NCI-H69 (cell line): ENCODE data around the gene TMEM255B.
A peak's percentile ranks its signal among the peaks of the same experiment; 100 is the strongest.

Experiments used
- DNase-seq: peaks from one replicate; lab custom pipeline; 2025; lab: John Stamatoyannopoulos, UW

The TMEM255B gene

DNA sequence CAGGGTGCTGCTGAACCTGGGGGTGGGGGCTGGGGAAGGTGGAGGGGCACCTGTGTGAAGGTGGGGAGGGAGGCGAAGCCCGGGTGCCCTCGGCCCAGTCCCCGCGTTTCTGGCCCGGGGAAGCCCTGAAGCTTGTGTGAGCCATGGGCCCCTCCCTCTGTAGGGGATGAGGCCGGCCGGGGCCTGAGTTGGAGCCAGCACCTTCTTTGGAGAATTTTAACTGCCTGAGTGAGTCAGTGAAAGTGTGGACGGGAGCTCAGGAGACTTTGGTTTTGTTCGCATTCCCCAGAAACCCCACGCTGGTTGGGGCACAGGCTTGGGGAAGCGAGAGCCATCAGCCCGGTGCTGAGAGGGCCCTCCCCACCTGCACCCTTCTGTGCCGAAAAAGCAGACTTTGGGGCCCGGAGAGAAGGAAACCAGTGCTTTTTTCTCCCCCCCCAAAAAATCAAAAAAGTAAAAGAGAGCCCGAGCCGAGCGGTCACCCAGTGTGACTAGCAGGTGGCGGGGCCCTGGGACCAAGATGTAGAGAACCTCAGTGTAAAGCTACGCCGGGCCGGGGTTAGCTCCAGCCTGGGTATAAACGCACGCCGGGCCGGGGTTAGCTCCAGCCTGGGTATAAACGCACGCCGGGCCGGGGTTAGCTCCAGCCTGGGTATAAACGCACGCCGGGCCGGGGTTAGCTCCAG is 45.1 kb downstream of the TMEM255B start:
- DNase-seq: no peak

DNA sequence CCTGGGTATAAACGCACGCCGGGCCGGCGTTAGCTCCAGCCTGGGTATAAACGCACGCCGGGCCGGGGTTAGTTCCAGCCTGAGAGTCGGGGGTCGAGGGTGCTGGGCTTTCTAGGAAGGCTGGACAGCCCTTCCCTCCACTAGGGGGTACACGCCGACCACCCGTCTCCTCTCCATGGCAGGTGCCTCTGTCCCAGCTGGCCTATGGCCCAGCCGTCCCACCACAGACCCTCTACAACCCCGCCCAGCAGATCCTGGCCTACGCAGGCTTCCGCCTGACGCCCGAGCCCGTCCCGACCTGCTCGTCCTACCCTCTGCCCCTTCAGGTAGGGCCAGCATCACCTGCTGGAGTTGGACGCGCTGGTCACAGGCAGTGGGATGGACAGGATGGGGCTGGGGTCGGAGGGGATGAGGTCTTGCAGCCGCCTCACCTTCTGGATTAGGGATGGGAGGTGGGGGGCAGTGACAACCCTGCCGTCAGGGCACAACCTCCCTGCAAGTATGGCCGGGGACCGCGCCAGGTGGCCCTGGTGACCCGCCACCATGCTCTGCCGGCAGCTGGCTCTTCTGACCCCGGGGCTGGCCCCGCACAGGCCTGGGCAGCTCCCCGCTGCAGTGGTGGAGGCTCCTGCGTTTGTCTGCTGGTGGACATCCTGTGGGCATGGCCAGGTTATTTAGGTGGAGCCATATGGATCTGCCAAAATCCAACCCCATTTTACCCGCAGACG is 45.8 kb downstream of the TMEM255B start:
- no peak for DNase-seq

DNA sequence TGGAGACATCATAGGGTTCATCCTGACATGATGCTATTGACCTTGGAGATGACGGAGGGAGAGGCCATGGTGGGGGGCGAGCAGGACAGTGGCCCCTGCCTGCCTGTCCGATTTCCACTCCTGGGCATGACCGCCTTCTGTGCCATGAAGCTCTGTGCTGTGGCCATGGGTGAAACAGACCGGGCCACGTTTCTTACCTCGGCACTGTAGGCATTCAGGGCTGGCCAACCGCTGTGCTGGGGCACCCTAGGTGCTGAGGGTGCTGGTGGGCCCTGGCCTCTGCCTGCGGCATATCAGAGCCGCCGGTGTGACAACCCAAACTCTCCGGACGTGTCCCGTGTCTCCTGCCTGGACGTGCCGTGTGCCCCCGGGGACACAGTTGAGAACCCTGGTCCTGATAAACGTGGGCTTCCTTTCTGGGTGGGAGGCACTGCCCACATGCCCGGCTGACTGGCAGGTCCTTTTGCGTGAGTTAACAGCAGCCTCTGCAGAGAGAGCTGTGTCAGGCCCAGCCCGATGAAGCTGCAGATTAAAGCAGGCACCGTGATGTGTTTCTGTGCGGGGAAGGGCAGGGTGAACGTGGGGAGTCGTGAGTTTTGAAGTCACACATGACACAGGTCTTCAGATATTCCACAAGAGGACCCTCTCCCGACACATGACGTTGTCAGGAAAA is 46.5 kb downstream of the TMEM255B start:
- DNase-seq: no peak

DNA sequence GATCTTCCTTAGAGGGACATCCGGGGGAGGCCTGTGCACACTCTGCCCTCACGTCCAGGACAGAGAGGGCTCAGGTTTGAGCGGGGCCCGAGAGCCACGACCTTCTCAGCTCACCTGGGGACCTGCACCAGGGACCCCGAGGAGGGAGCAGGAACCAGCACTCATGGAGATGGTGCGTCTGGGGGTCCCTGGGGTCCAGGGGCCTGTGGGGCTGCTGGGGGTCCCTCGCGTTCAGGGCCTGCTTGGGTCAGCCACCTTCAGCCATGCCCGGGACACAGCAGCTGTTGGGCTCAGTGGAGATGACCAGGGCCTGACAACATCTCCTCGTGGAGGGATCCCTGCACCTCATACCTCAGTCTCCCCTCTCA is 47.1 kb downstream of the TMEM255B start:
- DNase-seq: no peak

DNA sequence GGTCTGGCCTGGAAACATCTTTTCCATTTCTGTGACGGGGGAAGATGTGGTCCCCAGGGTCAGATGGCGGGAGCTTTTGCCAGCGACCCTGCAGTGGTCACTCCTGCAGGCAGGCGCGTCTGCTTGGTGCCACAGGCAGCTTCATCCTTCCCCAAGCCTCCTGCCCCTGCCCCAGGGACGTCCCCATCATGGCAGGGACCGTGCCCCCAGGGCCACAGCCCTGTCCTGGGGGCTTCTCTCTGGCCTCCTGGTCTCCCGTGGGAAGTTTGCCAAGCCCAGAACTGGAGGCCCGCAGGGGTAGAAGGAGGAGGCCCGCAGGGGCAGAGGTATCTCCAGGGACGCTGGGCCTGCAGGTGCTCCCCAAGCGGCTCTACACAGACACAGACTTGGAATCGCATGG is 47.5 kb downstream of the TMEM255B start:
- no peak for DNase-seq

DNA sequence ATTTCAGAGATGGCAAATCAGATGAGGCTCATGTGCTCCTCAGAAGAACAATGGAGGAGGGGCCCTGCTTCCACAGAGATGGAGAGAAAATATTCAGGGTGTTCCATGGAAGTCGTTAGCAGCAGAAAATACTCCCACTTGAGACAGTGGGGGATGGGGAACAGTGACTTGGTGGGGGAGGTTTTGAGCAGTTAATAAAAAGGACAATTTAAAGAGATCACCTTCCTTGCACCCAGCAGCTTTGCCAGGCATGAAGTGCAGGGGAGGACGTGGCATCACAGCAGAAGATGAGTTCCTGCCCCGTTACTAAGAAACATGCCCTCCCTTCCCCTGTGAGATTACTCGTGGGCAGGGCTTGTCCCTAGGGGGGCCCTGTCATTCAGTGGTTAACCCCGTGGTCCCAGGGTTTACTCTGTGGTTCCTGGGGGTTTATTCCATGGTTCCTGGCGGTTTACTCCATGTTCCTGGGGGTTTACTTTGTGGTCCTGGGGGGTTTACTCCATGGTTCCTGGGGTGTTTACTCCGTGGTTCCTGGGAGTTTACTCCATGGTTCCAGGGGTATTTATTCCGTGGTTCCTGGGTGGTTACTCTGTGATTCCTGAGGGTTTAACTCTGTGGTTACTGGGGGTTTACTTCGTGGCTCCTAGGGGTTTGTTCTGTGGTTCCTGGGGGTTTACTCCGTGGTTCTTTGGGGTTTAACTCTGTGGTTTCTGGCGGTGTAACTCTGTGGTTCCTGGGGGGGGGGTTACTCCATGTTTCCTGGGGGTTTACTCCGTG is 49.2 kb downstream of the TMEM255B start:
- no peak for DNase-seq

DNA sequence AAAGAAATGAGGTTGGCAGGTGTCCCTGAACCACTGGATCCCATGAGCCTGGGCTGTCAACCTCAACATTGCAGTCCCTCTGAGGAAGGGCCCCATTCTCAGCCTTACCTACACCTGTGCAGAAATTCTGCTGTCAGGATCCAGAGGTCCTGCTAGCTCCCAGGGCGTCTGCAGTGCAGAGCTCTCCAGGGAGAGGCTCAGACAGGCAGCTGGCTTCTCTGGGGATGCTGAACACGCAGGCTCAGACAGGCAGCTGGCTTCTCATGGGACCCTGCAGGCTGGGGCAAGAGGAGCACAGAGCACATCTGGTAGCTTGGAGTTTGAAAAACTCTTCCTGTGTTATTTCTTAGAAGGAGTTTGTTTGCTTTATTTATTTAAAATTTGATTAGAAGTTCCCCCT is 50.9 kb downstream of the TMEM255B start:
- DNase-seq: no peak

DNA sequence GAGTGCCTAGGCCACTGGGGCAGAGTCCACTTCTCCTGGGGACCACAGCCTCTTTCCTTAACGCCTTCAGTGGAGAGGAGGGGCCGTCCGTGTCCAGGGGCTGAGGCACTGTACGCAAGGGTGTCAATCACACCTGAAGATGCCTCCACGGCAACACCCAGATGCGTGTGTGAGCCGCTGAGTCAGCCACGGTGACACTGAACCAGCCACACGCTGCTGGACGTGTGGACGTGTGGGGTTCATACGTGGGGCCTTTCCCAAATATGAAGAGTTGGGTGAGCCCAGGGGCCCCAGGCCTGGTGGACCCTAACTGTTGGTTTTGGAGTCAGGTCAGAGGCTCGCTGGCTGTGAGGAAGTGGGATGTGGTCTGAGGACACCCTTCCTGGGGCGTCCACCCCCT is 51.6 kb downstream of the TMEM255B start:
- DNase-seq: no peak

DNA sequence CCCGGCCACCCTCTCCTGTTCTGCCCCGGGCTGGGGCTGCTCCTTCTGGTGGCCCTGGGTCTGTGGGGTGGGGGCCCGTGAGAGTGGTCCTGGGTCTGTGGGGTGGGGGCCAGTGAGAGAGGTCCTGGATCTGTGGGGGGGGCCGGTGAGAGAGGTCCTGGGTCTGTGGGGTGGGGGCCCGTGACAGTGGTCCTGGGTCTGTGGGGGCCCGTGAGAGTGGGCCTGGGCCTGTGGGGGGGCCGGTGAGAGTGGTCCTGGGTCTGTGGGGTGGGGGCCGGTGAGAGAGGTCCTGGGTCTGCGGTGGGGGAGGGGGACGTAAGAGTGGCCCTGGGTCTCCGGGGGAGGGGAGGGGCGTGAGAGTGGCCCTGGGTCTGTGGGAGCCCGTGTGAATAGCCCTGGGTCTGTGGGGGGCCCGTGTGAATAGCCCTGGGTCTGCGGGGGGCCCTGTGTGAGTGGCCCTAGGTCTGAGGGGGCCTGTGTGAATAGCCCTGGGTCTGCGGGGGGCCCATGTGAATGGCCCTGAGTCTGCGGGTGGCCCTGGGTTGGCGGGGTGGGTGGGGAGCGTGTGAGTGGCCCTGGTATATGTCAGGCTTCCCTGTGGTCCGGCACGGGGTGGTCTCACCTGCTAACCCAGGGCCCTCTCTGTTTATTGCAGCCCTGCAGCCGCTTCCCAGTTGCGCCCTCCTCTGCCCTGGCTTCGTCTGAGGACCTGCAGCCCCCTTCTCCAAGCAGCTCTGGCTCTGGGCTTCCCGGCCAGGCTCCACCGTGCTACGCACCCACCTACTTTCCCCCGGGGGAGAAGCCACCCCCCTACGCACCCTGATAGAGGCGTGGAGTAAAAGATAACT is 52.3 kb downstream of the TMEM255B start:
- no peak for DNase-seq

DNA sequence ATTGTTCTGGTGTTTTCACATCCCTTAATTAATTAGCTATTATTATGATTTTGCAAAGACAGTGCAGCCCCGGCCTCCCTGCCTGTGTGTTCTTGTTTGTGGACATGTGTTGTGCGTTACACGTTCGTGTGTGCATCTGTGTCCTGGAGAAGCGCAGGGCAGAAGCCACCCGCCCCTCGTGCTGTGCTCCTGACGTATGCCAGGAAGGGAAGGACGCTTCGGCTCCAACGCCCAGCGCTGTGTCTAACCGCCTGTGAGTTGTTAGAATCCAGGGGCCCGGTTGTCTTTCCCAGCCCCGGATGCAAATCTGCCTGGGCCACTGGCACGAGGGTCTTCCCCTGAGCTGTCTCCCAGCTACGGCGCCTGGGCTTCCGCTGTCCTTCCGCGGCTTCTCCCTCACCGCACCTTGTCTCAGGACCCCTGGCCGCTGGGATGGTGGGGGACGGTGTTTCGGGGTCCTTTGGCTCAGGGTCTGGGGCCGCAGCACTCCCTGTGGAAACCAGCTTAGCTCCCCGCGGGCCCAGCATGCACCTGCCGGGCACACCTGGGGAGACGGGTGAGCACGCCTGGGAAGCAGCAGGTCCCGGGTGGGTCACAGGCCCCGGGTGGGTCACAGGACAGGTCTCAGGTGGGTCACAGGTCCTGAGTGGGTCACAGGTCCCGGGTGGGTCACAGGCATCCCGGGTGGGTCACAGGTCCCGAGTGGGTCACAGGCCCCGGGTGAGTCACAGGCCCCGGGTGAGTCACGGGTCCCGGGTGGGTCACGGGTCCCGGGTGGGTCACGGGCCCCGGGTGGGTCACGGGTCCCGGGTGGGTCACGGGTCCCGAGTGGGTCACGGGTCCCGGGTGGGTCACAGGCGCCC is 53.4 kb downstream of the TMEM255B start:
- no peak for DNase-seq

DNA sequence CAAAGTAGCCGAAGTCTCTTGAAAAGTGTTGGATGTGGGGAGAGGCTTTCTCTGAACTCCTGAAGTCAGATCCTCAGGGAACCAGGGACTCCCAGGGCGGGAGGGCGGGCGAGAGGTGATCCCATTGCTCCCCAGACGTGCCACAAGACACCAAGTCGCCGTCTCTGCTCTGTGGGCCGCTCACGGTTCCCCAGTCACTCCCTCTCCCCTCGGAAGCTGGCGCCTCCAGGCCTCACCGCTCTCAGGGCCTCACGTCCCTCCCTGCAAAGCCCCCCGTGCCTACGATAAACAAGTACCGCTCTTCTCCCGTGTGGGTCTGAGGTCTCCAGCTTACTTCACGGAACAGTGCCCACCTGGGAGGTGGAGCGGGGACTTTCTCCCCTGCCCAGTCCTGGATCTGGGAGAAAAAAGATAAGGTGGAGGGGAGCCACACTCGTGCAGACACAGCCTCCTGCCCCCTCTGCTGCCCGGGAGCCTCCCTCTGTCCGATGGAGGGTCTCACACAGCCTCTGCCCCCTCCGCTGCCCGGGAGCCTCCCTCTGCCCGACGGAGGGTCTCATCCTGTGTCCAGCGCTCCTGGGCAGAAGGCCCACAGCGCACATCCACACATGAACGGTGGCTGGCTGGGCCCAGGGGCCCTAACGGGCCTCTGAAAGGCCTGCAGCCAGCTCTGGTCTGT is 54.2 kb downstream of the TMEM255B start:
- DNase-seq: no peak

DNA sequence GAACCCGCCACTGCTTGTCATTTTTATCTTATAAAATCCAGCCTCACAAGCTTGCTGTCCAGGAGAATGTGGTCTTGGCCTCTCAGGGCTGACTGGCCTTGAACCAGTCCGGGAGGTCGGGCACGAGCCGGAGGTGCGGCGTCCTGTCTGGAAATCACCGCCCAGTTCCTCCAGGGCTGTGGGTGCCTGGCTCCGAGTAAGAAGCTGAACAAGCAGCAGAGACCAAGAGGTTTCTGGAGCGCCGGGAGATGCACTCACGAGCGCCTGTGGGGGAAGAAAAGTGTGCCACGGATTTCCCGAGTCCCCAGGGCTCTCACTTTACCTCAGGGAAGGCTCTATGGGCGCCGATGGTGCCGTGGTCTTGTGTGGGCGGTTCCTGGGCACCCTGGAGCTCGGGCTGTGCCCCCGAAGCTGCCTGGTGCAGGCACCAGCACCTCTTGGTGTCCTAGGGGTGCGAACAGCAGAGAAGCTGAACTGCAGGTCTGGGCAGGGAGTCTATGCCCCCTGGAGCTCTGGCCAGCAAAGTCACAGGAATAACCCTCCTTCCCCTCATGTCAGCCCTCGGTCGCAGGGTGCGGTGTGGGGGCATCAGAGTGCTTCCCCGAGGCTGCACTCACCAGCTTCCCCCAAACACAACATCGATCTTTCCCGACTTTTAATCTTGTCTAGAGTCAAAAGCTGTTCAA is 54.9 kb downstream of the TMEM255B start:
- DNase-seq: no peak

DNA sequence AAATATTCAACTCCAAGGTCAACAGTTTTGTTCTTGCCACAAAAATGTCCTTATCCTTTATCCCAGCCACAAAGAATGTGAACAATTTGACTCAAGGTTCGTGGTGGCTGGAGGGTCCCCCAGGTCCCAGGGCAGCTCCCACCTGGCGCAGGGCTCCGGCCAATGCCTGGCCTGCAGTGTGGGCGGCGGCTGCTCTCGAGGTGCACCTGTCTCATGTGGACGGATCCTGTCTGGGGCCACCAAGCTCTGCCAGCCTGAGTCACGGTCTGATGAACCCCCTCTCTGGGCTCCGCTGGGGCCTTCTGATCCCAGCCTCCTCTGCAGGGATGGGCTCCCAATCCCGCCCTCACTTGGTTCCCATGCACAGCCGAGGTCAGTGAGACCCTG is 55.4 kb downstream of the TMEM255B start:
- no peak for DNase-seq

DNA sequence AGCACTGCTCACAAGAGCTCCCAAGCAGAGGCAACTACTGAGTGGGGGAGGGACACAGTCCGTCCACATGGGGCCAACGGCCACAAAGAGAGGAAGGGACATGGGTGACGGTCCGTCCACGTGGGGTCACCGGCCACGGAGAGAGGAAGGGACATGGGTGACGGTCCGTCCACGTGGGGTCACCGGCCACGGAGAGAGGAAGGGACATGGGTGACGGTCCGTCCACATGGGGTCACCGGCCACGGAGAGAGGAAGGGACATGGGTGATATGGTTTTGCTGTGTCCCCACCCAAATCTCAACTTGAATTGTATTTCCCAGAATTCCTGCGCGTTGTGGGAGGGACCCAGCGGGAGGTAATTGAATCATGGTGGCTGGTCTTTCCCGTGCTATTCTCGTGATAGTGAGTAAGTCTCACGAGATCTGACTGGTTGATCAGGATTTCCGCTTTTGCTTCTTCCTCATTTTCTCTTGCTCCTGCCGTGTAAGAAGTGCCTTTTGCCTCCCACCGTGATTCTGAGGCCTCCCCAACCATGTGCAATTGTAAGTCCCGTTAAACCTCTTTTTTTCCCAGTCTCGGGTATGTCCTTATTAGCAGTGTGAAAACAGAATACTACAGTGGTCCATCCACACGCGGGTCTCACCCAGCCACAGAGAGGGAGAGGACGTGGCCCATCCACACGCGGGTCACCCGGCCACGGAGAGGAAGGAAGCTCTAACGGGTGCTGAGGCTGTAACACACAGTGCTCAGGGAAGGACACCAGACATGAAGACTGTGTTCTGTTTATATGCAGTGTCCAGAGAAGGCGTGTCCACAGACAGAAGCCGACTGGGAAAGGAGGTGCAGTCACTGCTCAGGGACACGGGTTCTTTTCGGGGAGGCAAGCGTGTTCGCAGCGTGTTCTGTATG is 56.4 kb downstream of the TMEM255B start:
- DNase-seq: no peak

DNA sequence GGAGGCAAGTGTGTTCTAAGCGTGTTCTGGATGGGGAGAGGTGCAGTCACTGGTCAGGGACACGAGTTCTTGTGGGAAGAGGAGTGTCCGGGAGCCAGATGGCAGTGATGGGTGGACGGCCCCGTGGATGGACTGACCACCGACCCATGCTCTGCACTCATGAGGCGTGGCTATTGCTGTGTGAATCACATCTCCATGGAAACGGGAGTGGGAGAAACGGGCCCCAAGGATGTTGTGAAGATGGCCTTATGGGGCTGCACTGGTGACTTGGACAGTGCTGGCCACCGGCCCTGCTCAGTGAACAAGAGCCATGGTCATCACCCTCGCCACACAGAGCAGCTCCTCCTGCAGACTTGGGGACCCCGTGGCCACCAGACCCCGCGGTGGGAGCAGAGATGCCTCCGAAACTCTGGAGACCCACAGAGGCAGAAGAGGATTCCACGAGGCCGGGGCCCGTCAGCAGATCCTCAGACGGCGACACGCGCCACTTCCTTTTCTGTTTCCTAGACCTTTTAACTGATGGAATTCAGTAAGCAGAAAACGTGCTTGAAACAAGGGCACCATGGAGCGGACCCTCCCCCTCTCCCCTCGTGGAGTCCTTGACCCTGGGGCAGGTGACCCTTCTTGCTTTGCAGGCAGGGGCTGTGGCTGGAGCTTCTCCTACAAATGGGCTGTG is 57.4 kb downstream of the TMEM255B start:
- DNase-seq: no peak

DNA sequence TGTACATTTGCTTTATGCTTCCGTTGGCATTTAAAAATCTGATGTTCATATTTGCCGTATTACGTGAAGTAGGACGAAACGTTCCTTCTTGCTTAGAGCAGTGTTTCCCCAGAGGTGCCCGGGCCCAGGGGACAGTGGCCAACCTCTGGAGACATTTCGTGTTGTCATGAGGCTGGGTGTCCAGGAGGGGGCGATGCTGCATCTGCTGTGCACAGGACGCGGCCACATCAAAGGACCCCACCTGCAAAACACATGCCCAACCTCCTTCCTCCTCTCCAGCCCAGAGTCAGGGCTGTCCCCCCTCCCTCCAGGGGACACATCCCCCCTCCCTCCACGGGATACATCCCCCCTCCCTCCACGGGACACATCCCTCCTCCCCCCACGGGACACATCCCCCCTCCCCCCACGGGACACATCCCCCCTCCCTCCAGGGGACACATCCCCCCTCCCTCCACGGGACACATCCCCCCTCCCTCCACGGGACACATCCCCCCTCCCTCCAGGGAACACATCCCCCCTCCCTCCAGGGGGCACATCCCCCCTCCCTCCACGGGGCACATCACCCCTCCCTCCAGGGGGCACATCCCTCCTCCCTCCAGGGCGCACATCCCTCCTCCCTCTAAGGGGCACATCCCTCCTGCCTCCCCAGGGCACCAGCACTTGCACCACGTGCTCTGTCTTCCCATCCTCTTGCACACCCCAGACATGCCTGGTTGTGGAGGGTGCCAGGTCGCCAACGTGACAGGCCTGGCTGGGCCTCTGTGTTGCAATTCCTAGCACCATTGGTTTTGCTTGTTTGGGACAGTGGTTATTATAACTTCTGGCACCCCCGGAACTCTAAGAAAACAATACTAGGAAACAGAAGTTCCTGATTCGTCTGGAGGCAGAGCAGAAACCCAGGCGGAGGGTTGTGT is 58.2 kb downstream of the TMEM255B start:
- peak; percentile 81 for DNase-seq
